H9 (cell line): ENCODE results near the gene CEMIP2. TPM values are rescaled to one million over a fixed set of nuclear protein-coding genes. Genes with fewer than 3 reads are reported as not detected.

Experiments
- DNase-seq: peaks from one replicate; pipeline ENCODE4 v3.0.0-alpha.2; 2017
- H2AFZ ChIP-seq: one replicate; pipeline ENCODE4 v1.6.1; 2013; ENCODE audit warnings: mild to moderate bottlenecking, low read length, control low read depth, moderate library complexity
- H2AK5ac ChIP-seq: 2 replicates; pipeline ENCODE4 v1.6.1; 2013; ENCODE audit warnings: low read length, control low read depth, mixed read lengths; ENCODE audit not compliant: insufficient read length
- H2BK120ac ChIP-seq: one replicate; pipeline ENCODE4 v1.6.1; 2013; ENCODE audit warnings: low read depth, mild to moderate bottlenecking, low read length, control low read depth, inconsistent platforms; ENCODE audit not compliant: poor library complexity, severe bottlenecking
- H2BK12ac ChIP-seq: 2 replicates; pipeline ENCODE4 v1.6.1; 2013; ENCODE audit warnings: low read length, control low read depth, mixed read lengths, low read depth; ENCODE audit not compliant: insufficient read length
- H2BK15ac ChIP-seq: 2 replicates; pipeline ENCODE4 v1.6.1; 2013; ENCODE audit warnings: low read depth, low read length, control low read depth
- H2BK20ac ChIP-seq: one replicate; pipeline ENCODE4 v1.6.1; 2013; ENCODE audit warnings: low read depth, mild to moderate bottlenecking, low read length, control low read depth, inconsistent platforms; ENCODE audit not compliant: poor library complexity, severe bottlenecking
- H2BK5ac ChIP-seq: 2 replicates; pipeline ENCODE4 v1.6.1; 2013; ENCODE audit warnings: low read length, control low read depth, mixed read lengths; ENCODE audit not compliant: insufficient read length
- H3K14ac ChIP-seq: 2 replicates; pipeline ENCODE4 v1.6.1; 2013; ENCODE audit warnings: low read length, control low read depth; ENCODE audit not compliant: insufficient read depth
- H3K18ac ChIP-seq: 2 replicates; pipeline ENCODE4 v1.6.1; 2013; ENCODE audit warnings: low read depth, mild to moderate bottlenecking, mixed read lengths, low read length, control low read depth; ENCODE audit not compliant: insufficient read length
- H3K23ac ChIP-seq: 2 replicates; pipeline ENCODE4 v1.6.1; 2013; ENCODE audit warnings: low read length, control low read depth, mixed read lengths, low read depth; ENCODE audit not compliant: insufficient read length
- H3K23me2 ChIP-seq: 2 replicates; pipeline ENCODE4 v1.6.1; 2013; ENCODE audit warnings: low read depth, mild to moderate bottlenecking, mixed read lengths, low read length, control low read depth; ENCODE audit not compliant: insufficient read length, poor library complexity, severe bottlenecking
- H3K27ac ChIP-seq: 2 replicates; pipeline ENCODE4 v1.5.1; 2013; ENCODE audit warnings: low read length, control low read depth, mixed read lengths, low read depth; ENCODE audit not compliant: insufficient read length
- H3K27me3 ChIP-seq: 2 replicates; pipeline ENCODE4 v1.6.1; 2013; ENCODE audit warnings: low read length, control low read depth, inconsistent platforms; ENCODE audit not compliant: insufficient read depth
- H3K4ac ChIP-seq: 2 replicates; pipeline ENCODE4 v1.6.1; 2013; ENCODE audit warnings: low read depth, mild to moderate bottlenecking, control low read depth, inconsistent platforms, low read length, moderate library complexity
- H3K4me1 ChIP-seq: 2 replicates; pipeline ENCODE4 v1.6.1; 2013; ENCODE audit warnings: low read length, control low read depth, inconsistent platforms; ENCODE audit not compliant: insufficient read depth
- H3K4me2 ChIP-seq: 2 replicates; pipeline ENCODE4 v1.6.1; 2013; ENCODE audit warnings: low read length, control low read depth, mixed read lengths; ENCODE audit not compliant: insufficient read length, insufficient read depth
- H3K56ac ChIP-seq: 2 replicates; pipeline ENCODE4 v1.6.1; 2013; ENCODE audit warnings: low read depth, mild to moderate bottlenecking, mixed read lengths, low read length, control low read depth; ENCODE audit not compliant: insufficient read length
- H3K79me1 ChIP-seq: 2 replicates; pipeline ENCODE4 v1.6.1; 2013; ENCODE audit warnings: low read depth, mild to moderate bottlenecking, moderate library complexity, low read length, control low read depth, inconsistent platforms; ENCODE audit not compliant: insufficient read depth, poor library complexity, severe bottlenecking
- H3K79me2 ChIP-seq: 2 replicates; pipeline ENCODE4 v1.6.1; 2013; ENCODE audit warnings: low read length, control low read depth, inconsistent platforms; ENCODE audit not compliant: insufficient read depth
- H3K9ac ChIP-seq: 2 replicates; pipeline ENCODE4 v1.6.1; 2013; ENCODE audit warnings: low read length, control low read depth, mixed read lengths; ENCODE audit not compliant: insufficient read length; ENCODE audit errors: extremely low read depth
- H3K9me3 ChIP-seq: one replicate; pipeline ENCODE4 v1.6.1; 2013; ENCODE audit warnings: low read depth, low read length, inconsistent platforms; ENCODE audit not compliant: control insufficient read depth
- H3T11ph ChIP-seq: one replicate; pipeline ENCODE4 v1.6.1; 2013; ENCODE audit warnings: mild to moderate bottlenecking, low read length, control low read depth, inconsistent platforms
- H4K20me1 ChIP-seq: one replicate; pipeline ENCODE4 v1.6.1; 2013; ENCODE audit not compliant: control insufficient read depth, insufficient read length, insufficient read depth
- H4K5ac ChIP-seq: 2 replicates; pipeline ENCODE4 v1.6.1; 2013; ENCODE audit warnings: low read depth, mild to moderate bottlenecking, mixed read lengths, low read length, control low read depth; ENCODE audit not compliant: insufficient read length
- H4K8ac ChIP-seq: replicated peaks from 2 replicates; pipeline ENCODE4 v1.6.1; 2013; ENCODE audit warnings: low read length, control low read depth, mixed read lengths, low read depth; ENCODE audit not compliant: insufficient read length
- H4K91ac ChIP-seq: 2 replicates; pipeline ENCODE4 v1.6.1; 2013; ENCODE audit warnings: low read depth, mild to moderate bottlenecking, moderate library complexity, mixed read lengths, low read length, control low read depth; ENCODE audit not compliant: insufficient read length
- H3K27ac Mint-ChIP-seq, 3 experiments: 2 replicates in 2 of 3; 3 replicates in 1 of 3; pipeline ENCODE4 v1.8.0; 2020 to 2021; ENCODE audit warnings: mixed read lengths in 3 of 3, mild to moderate bottlenecking in 1 of 3, moderate library complexity in 1 of 3
- H3K27me3 Mint-ChIP-seq: 2 replicates; pipeline ENCODE4 v1.8.0; 2021; ENCODE audit warnings: low read depth, mild to moderate bottlenecking, moderate library complexity, mixed read lengths
- H3K36me3 Mint-ChIP-seq, 3 experiments: 2 replicates in 2 of 3; 3 replicates in 1 of 3; pipeline ENCODE4 v1.8.0; 2020 to 2021; ENCODE audit warnings: low read depth in 3 of 3, mixed read lengths in 3 of 3; ENCODE audit not compliant: insufficient read depth in 1 of 3
- H3K4me1 Mint-ChIP-seq, 2 experiments: 2 replicates each; pipeline ENCODE4 v1.8.0; 2020; ENCODE audit warnings: mixed read lengths in 2 of 2
- H3K4me3 Mint-ChIP-seq, 2 experiments: 2 replicates in 1 of 2; 3 replicates in 1 of 2; pipeline ENCODE4 v1.8.0; 2020 to 2021; ENCODE audit warnings: mild to moderate bottlenecking in 2 of 2, mixed read lengths in 2 of 2, moderate library complexity in 1 of 2
- H3K9me3 Mint-ChIP-seq, 2 experiments: 2 replicates in 1 of 2; 3 replicates in 1 of 2; pipeline ENCODE4 v1.8.0; 2020; ENCODE audit warnings: mild to moderate bottlenecking in 2 of 2, mixed read lengths in 2 of 2, moderate library complexity in 1 of 2
- CTCF ChIP-seq: fragments of 200-600 bp; sonication (generic); conservative IDR thresholded peaks from 3 replicates; pipeline ENCODE4 v1.8.0; 2021; ENCODE audit warnings: antibody characterized with exemption, mild to moderate bottlenecking
- WGBS: extraction: QIAGEN DNeasy Blood & Tissue Kit; methylation state at CpG from one replicate; pipeline ENCODE4 v1.1.7; 2013; ENCODE audit warnings: missing lambda C conversion rate, low lambda C conversion rate, mixed read lengths; ENCODE audit not compliant: insufficient read length; ENCODE audit errors: extremely low coverage; 5-methylcytosine and 5-hydroxymethylcytosine counted together
- total RNA-seq: library from RNA; stranded (reverse); gene quantifications from 2 replicates; pipeline ENCODE4 v1.2.1, GENCODE V29; 2021

Gene CEMIP2
- total RNA-seq, 1 experiment from 2014 or later, result 77.2 TPM

- Mint-ChIP-seq H3K36me3 (peaks cover 26 to 74% (median 73%) of the 10 kb centered on the region in 3 experiments; a peak in 5 of 7 replicates), H3K27me3 (no peaks in the 10 kb centered on the region), H3K27ac (no peak overlapping the region), H3K9me3 (no peaks in the 10 kb centered on the region), H3K4me3 (no peak overlapping the region), H3K4me1 (peaks cover 45 to 48% of the 10 kb centered on the region in 2 experiments)
- peaks cover 11% of the 10 kb centered on the region; the same call in 1 of the 2 replicates for H3K4me1 ChIP-seq
- no peak overlapping the region for H3K9ac ChIP-seq
- H4K91ac ChIP-seq, result no peak overlapping the region
- H3K23me2 ChIP-seq, result no peaks in the 10 kb centered on the region
- no peak overlapping the region for H3K4me2 ChIP-seq
- no peak overlapping the region for H3K18ac ChIP-seq
- H2BK12ac ChIP-seq, result no peak overlapping the region
- no peak overlapping the region for H2BK5ac ChIP-seq
- no peaks in the 10 kb centered on the region for H3K27me3 ChIP-seq
- H2BK20ac ChIP-seq, result no peak overlapping the region
- H3K23ac ChIP-seq, result no peak overlapping the region
- peaks cover 4% of the 10 kb centered on the region for H3K79me1 ChIP-seq
- H2BK120ac ChIP-seq, result no peak overlapping the region
- no peak overlapping the region for H2BK15ac ChIP-seq
- no peak overlapping the region for H3K4ac ChIP-seq
- H2AFZ ChIP-seq, result no peak overlapping the region
- no peak overlapping the region for H3K14ac ChIP-seq
- no peak overlapping the region for H3T11ph ChIP-seq
- 0 out of 2 replicates have a peak, but pooled peaks cover 1% of the 10 kb centered on the region for H3K79me2 ChIP-seq
- no peak overlapping the region for H3K27ac ChIP-seq
- no peak overlapping the region for H2AK5ac ChIP-seq
- H4K20me1 ChIP-seq, result no peaks in the 10 kb centered on the region
- WGBS, result no CpG with 5 or more reads among the region's 5 CpGs
- TF ChIP-seq CTCF, result no peak
- H3K9me3 ChIP-seq, result no peaks in the 10 kb centered on the region
- no peak overlapping the region for H4K8ac ChIP-seq
- DNase-seq, result no peak
- no peak overlapping the region for H3K56ac ChIP-seq
- H4K5ac ChIP-seq, result no peak overlapping the region
Measured at GRCh38 chr9:71743882-71744281, 24.4 kb downstream of the CEMIP2 start.
